MCF 10A (cell line): ENCODE data around the gene C3orf52. TPM values are rescaled to one million over a fixed set of nuclear protein-coding genes. Genes with fewer than 3 reads are reported as not detected.

Experiments
- BruUV-seq: library from RNA; stranded (reverse); fragments of 400-500 nt; replicated peaks from 2 replicates; lab custom pipeline; 2021; lab: Mats Ljungman, UMichigan
- CTCF ChIA-PET: fragments of 300-600 bp; sonication (Branson Sonifier 250); formaldehyde crosslinking; extraction: SDS; loops from one replicate; lab custom pipeline; 2021; ENCODE audit warnings: antibody characterized with exemption, inconsistent platforms; lab: Yijun Ruan, JAX
- POLR2A ChIA-PET: fragments of 300-600, 350-650 bp; sonication (Branson Sonifier 250); formaldehyde crosslinking; extraction: SDS; loops from one replicate; lab custom pipeline; 2020; ENCODE audit warnings: antibody characterized with exemption, inconsistent platforms; lab: Yijun Ruan, JAX
- DNase-seq: peaks from one replicate; pipeline ENCODE4 v3.0.0-alpha.2; 2018; ENCODE audit not compliant: unreplicated experiment
- H3K27ac Mint-ChIP-seq: one replicate; pipeline ENCODE4 v1.8.0; 2022; ENCODE audit warnings: mild to moderate bottlenecking, low read depth, mixed read lengths; ENCODE audit not compliant: unreplicated experiment
- H3K27me3 Mint-ChIP-seq: one replicate; pipeline ENCODE4 v1.8.0; 2022; ENCODE audit warnings: mixed read lengths; ENCODE audit not compliant: insufficient read depth, unreplicated experiment
- H3K36me3 Mint-ChIP-seq: one replicate; pipeline ENCODE4 v1.8.0; 2022; ENCODE audit warnings: mild to moderate bottlenecking, moderate library complexity, mixed read lengths; ENCODE audit not compliant: insufficient read depth, unreplicated experiment
- H3K4me1 Mint-ChIP-seq: one replicate; pipeline ENCODE4 v1.8.0; 2022; ENCODE audit warnings: mixed read lengths; ENCODE audit not compliant: insufficient read depth, unreplicated experiment
- H3K4me3 Mint-ChIP-seq: one replicate; pipeline ENCODE4 v1.8.0; 2022; ENCODE audit warnings: mild to moderate bottlenecking, moderate library complexity, mixed read lengths; ENCODE audit not compliant: unreplicated experiment
- H3K9me3 Mint-ChIP-seq: one replicate; pipeline ENCODE4 v1.8.0; 2022; ENCODE audit warnings: mixed read lengths; ENCODE audit not compliant: unreplicated experiment
- intact Hi-C: fragments of 100-400 bp; cut with micrococcal nuclease; formaldehyde crosslinking; loops from 2 replicates; pipeline ENCODE4 v1.14.1; 2022
- total RNA-seq: library from RNA; stranded (reverse); gene quantifications from 2 replicates; pipeline ENCODE4 v1.2.3, GENCODE V29; 2022
- TF ChIP-seq, protein P1 (sequence below): fragments of 200-600 bp; IDR thresholded peaks from one replicate; pipeline ENCODE4 v1.8.0; 2022; ENCODE audit warnings: antibody characterized with exemption, mild to moderate bottlenecking; ENCODE audit not compliant: unreplicated experiment

Gene C3orf52
- total RNA-seq, 1 experiment from 2014 or later, result 10.4 TPM

DNA sequence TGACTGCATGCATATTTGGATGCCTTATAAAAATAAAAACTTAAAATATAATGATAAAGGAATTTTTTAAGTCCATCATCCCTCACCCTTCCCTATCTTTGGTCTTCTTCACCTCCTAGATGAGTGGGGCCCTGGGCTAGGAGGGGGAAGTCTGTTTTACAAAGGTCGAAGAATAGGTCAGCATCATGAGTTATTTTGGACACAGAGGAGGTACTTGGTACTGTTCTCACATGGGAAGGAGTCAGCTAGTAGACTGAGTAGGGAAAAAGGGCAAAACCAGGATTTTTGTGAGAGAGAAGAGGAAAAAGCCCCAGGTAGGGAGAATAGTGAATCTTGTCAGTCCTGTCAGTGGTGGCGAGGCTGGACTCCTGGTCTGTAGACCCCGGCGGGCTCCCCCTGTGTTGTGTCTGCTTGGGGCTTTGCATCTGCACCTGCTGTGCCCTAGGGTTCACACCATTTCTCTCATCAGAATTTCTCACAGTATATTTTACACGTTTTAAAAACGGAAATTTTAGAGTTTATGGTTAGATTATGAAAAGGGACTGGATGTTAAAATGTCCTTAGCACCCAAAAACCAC is 29.7 kb downstream of the C3orf52 start:
- Mint-ChIP-seq H3K27ac (no peak overlapping the region), H3K4me1 (peaks cover 5% of the 10 kb centered on the region), H3K36me3 (peaks cover 41% of the 10 kb centered on the region), H3K27me3 (no peaks in the 10 kb centered on the region), H3K9me3 (no peaks in the 10 kb centered on the region), H3K4me3 (no peak overlapping the region)
- no peak for DNase-seq
- TF ChIP-seq, protein P1, sequence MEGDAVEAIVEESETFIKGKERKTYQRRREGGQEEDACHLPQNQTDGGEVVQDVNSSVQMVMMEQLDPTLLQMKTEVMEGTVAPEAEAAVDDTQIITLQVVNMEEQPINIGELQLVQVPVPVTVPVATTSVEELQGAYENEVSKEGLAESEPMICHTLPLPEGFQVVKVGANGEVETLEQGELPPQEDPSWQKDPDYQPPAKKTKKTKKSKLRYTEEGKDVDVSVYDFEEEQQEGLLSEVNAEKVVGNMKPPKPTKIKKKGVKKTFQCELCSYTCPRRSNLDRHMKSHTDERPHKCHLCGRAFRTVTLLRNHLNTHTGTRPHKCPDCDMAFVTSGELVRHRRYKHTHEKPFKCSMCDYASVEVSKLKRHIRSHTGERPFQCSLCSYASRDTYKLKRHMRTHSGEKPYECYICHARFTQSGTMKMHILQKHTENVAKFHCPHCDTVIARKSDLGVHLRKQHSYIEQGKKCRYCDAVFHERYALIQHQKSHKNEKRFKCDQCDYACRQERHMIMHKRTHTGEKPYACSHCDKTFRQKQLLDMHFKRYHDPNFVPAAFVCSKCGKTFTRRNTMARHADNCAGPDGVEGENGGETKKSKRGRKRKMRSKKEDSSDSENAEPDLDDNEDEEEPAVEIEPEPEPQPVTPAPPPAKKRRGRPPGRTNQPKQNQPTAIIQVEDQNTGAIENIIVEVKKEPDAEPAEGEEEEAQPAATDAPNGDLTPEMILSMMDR, result no peak
- ChIA-PET CTCF (interaction anchor here (0.5 to 5.0 kb wide), 6 partner anchors 9 to 525 kb away, joined by 3 to 23 read pairs (median 3); partner anchors contain the start of gene CCDC80), POLR2A (no interaction called here)
- intact Hi-C loops, result no loop called here
- BruUV-seq, result no TSS peak

DNA sequence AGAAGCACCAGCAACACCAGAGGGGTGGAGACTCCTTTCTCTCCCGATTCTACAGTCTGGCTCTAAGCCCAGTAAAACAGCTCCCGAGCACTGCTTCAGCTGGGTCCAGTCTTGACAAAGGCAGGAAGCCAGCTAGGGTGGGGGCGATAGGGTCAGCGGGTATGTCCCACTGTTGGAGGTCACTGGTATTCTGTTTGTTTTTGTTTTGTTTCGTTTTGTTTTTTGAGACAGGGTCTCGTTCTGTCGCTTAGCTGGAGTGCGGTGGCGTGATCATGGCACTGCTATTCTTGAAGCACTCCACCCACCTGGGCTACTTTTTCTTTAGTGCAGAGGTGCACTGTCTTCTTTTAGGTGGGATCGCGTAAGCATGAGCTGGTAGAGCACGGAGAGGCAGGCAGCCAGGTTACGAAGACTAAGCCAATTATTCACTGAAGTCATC is 30.6 kb downstream of the C3orf52 start:
- H3K27ac Mint-ChIP-seq, result no peak overlapping the region
- no peak for DNase-seq
- peaks cover 2% of the 10 kb centered on the region for H3K4me1 Mint-ChIP-seq
- H3K4me3 Mint-ChIP-seq, result no peak overlapping the region
- CTCF ChIA-PET, result interaction anchor here (0.7 to 5.0 kb wide), 2 partner anchors 21 to 60 kb away, joined by 3 to 23 read pairs; no protein-coding TSS in a partner anchor
- no peaks in the 10 kb centered on the region for H3K27me3 Mint-ChIP-seq
- TF ChIP-seq, protein P1, result no peak
- H3K9me3 Mint-ChIP-seq, result no peaks in the 10 kb centered on the region
- POLR2A ChIA-PET, result interaction anchor here (1.5 kb wide), 1 partner anchor 16 kb away, joined by 4 read pairs; the partner anchor contains the start of gene GCSAM
- peaks cover 41% of the 10 kb centered on the region for H3K36me3 Mint-ChIP-seq
- no TSS peak for BruUV-seq
- intact Hi-C loops, result no loop called here

DNA sequence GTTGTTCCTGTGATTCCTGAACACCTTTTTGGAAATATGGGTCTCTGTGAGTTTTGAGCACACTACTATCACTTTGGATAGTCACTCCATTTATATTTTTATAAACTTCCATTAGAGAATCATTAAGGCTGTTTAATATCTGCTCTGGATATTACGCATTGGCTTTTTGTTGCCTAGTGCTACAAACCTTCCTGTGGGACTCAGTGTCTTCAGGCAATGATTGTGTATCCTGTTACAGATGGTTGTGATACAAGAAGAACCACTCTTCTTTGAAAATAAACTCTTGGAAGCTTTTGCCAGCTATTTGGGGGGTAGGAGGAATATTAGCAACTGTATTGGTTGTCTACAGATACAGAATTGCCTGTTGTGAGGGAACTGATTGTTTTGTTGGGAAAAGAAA is 31.2 kb downstream of the C3orf52 start:
- no peaks in the 10 kb centered on the region for H3K27me3 Mint-ChIP-seq
- POLR2A ChIA-PET, result interaction anchor here (0.6 to 1.5 kb wide), 2 partner anchors 16 to 100 kb away, joined by 4 read pairs; partner anchors contain the start of gene GCSAM
- peak overlapping the region; percentile 35 for H3K27ac Mint-ChIP-seq
- no peak overlapping the region for H3K4me3 Mint-ChIP-seq
- no TSS peak for BruUV-seq
- intact Hi-C loops, result no loop called here
- CTCF ChIA-PET, result interaction anchor here (0.7 to 5.0 kb wide), 2 partner anchors 20 to 59 kb away, joined by 3 to 23 read pairs; no protein-coding TSS in a partner anchor
- DNase-seq, result no peak
- H3K4me1 Mint-ChIP-seq, result no peaks in the 10 kb centered on the region
- TF ChIP-seq, protein P1, result no peak
- peaks cover 41% of the 10 kb centered on the region for H3K36me3 Mint-ChIP-seq
- no peaks in the 10 kb centered on the region for H3K9me3 Mint-ChIP-seq

DNA sequence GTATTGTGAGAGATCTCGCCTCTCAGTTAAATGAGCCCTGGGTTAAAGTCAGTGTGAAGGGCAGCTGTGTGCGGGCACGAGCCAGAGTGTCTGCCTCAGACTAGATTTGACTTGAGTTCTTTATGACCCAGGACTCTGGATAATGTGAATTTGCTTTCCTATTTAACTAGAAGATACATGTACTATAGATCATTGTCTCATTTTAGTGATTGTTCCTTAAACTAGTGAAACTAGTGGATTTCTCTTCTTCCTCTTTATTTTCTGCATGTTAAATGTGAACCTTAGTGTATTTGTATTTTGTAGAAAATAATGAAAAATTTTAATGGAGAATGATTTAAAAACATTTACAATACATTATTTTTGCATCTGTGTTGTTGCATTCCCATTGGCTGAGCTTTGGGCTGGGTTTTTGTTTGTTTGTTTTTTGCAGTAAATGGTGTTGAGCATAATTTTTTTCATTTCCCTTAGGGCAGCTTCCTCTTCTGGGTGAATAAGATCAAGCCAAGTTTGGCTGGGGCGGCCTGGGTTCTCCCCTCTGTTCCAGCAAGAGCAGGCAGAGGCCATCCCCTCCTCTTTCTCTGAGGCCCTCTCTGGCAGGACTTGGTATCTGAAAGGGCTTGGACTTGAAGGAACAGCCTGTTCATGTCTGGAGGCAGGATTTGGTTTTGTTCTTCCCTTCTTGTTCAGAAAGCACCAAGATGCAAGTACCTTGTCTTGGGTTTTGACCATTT is 31.8 kb downstream of the C3orf52 start:
- ChIA-PET CTCF (interaction anchor here (5.0 kb wide), 1 partner anchor 19 kb away, joined by 23 read pairs; no protein-coding TSS in a partner anchor), POLR2A (interaction anchor here (0.6 to 1.5 kb wide), 2 partner anchors 15 to 100 kb away, joined by 4 read pairs; partner anchors contain the start of gene GCSAM)
- Mint-ChIP-seq H3K9me3 (no peaks in the 10 kb centered on the region), H3K27me3 (no peaks in the 10 kb centered on the region), H3K4me1 (no peaks in the 10 kb centered on the region), H3K27ac (peak overlapping the region; percentile 35), H3K36me3 (peaks cover 41% of the 10 kb centered on the region), H3K4me3 (no peak overlapping the region)
- TF ChIP-seq, protein P1, result no peak
- no TSS peak for BruUV-seq
- intact Hi-C loops, result no loop called here
- no peak for DNase-seq
